ENCODE data around the gene PDE6H.

DNA sequence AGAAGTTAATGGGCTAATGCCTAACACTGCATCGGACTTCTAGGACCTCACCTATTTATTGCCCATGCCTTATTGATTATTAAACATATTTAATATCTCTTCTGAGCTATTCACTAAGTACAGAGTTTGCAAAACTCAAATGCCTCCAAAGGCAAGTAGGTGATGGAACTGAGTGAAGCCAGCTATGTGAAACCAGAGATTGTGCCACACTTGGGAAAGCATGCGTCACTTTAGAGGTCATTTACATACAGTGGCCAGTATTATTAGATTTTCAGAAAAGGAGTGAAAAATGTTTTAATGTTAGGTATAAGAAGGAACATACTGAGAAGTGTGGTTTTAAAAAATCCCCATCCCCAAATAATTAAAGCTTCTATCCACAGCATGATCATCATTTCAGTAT lies 27.7 kb downstream of the PDE6H start:
- TF ChIP-seq SIN3A (IDR thresholded peaks at IDR 0.05; ENCODE audit: borderline replicate concordance, insufficient read depth, low read depth, low read length) (no peak), POLR2AphosphoS5 (IDR thresholded peaks at IDR 0.05; ENCODE audit: low read depth, low read length) (no peak), CTCF (IDR thresholded peaks at IDR 0.05) (no peak)
- TF ChIP-seq, protein P1, sequence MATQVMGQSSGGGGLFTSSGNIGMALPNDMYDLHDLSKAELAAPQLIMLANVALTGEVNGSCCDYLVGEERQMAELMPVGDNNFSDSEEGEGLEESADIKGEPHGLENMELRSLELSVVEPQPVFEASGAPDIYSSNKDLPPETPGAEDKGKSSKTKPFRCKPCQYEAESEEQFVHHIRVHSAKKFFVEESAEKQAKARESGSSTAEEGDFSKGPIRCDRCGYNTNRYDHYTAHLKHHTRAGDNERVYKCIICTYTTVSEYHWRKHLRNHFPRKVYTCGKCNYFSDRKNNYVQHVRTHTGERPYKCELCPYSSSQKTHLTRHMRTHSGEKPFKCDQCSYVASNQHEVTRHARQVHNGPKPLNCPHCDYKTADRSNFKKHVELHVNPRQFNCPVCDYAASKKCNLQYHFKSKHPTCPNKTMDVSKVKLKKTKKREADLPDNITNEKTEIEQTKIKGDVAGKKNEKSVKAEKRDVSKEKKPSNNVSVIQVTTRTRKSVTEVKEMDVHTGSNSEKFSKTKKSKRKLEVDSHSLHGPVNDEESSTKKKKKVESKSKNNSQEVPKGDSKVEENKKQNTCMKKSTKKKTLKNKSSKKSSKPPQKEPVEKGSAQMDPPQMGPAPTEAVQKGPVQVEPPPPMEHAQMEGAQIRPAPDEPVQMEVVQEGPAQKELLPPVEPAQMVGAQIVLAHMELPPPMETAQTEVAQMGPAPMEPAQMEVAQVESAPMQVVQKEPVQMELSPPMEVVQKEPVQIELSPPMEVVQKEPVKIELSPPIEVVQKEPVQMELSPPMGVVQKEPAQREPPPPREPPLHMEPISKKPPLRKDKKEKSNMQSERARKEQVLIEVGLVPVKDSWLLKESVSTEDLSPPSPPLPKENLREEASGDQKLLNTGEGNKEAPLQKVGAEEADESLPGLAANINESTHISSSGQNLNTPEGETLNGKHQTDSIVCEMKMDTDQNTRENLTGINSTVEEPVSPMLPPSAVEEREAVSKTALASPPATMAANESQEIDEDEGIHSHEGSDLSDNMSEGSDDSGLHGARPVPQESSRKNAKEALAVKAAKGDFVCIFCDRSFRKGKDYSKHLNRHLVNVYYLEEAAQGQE (IDR thresholded peaks at IDR 0.05; ENCODE audit: insufficient read depth in 1 of 2, low read depth in 2 of 2, low read length in 1 of 2), result no peak
